ENCODE data around the gene PNPO.
A peak's percentile ranks its signal among the peaks of the same experiment; 100 is the strongest.

Gene PNPO

DNA sequence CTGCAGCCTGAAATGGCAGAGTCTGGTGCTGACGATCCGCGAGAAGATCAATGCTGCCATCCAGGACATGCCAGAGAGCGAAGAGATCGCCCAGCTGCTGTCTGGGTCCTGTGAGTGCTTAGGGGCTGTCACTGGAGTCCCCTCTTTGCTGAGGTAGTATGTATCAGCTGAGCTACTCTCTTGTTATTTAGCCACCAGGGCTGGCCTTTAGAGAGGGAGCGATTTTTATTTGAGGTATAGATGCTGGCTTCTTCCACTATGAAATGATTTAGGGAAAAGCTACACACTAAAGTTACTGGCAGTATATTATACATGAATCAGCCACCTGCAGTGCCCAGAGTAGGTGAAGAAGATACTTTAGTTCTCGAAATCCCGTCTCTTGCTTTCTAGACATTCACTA is 32.2 kb downstream of the PNPO start:
- Histone ChIP-seq H3K9me3 (ENCODE audit: insufficient read depth, low read depth, low read length) (no peaks in the 10 kb centered on the region), H3K4me3 (ENCODE audit: low read length, poor library complexity, severe bottlenecking) (peak overlapping the region; percentile 99), H2AFZ (ENCODE audit: low read length) (no peak overlapping the region), H4K20me1 (ENCODE audit: insufficient read depth, low read length, poor library complexity, severe bottlenecking) (no peaks in the 10 kb centered on the region), H3K36me3 (ENCODE audit: insufficient read depth, low read length) (peaks cover 22% of the 10 kb centered on the region; the same call in 1 of the 2 replicates), H3K4me2 (ENCODE audit: low read depth, low read length, poor library complexity, severe bottlenecking) (peak overlapping the region; percentile 80), H3F3A (ENCODE audit: low read depth) (0 out of 2 replicates have a peak, but pooled peaks cover 3% of the 10 kb centered on the region), H3K4me1 (ENCODE audit: insufficient read depth, low read length, poor library complexity, severe bottlenecking) (peaks cover 28% of the 10 kb centered on the region), H3K9me2 (replicated peaks; ENCODE audit: low read depth, low read length) (no peaks in the 10 kb centered on the region), H3K79me2 (ENCODE audit: insufficient read depth, low read length) (peaks cover 34% of the 10 kb centered on the region), H3K27me3 (ENCODE audit: insufficient read depth, low read length, poor library complexity, severe bottlenecking) (no peaks in the 10 kb centered on the region), H3K9ac (ENCODE audit: low read depth, low read length, poor library complexity, severe bottlenecking) (peak overlapping the region; percentile 95)
- TF ChIP-seq EZH2phosphoT487 (IDR thresholded peaks at IDR 0.05; ENCODE audit: borderline replicate concordance) = no peak
- TF ChIP-seq, protein P1, sequence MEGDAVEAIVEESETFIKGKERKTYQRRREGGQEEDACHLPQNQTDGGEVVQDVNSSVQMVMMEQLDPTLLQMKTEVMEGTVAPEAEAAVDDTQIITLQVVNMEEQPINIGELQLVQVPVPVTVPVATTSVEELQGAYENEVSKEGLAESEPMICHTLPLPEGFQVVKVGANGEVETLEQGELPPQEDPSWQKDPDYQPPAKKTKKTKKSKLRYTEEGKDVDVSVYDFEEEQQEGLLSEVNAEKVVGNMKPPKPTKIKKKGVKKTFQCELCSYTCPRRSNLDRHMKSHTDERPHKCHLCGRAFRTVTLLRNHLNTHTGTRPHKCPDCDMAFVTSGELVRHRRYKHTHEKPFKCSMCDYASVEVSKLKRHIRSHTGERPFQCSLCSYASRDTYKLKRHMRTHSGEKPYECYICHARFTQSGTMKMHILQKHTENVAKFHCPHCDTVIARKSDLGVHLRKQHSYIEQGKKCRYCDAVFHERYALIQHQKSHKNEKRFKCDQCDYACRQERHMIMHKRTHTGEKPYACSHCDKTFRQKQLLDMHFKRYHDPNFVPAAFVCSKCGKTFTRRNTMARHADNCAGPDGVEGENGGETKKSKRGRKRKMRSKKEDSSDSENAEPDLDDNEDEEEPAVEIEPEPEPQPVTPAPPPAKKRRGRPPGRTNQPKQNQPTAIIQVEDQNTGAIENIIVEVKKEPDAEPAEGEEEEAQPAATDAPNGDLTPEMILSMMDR (conservative IDR thresholded peaks at IDR 0.05; ENCODE audit: low read length) = no peak

DNA sequence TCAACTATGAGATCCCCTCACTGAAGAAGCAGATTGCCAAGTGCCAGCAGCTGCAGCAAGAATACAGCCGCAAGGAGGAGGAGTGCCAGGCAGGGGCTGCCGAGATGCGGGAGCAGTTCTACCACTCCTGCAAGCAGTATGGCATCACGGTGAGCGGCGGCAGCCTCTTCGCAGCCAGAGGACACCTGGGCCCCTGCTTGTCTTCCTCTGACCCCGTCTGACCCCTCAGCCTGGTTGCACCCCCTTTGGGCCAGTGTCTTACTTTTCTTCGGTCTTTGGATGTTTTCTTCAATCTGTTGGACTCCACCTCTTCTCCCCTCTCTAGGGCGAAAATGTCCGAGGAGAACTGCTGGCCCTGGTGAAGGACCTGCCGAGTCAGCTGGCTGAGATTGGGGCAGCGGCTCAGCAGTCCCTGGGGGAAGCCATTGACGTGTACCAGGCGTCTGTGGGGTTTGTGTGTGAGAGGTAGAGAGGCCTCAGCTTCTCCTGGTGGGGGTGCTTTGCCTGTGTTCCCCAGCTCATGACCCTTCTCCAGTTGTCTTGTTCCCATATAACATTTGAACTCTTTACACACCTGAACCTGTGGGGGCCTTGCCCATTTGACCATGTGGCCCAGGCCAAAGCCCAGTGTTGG is 33.9 kb downstream of the PNPO start:
- peaks cover 6% of the 10 kb centered on the region for H4K20me1 ChIP-seq (ENCODE audit: insufficient read depth, low read length, poor library complexity, severe bottlenecking)
- no peak overlapping the region for H3K9ac ChIP-seq (ENCODE audit: low read depth, low read length, poor library complexity, severe bottlenecking)
- TF ChIP-seq, protein P1 (conservative IDR thresholded peaks at IDR 0.05; ENCODE audit: low read length) = peak; percentile 33
- no peak for TF ChIP-seq EZH2phosphoT487 (IDR thresholded peaks at IDR 0.05; ENCODE audit: borderline replicate concordance)
- no peaks in the 10 kb centered on the region for H3K27me3 ChIP-seq (ENCODE audit: insufficient read depth, low read length, poor library complexity, severe bottlenecking)
- peaks cover 34% of the 10 kb centered on the region for H3K79me2 ChIP-seq (ENCODE audit: insufficient read depth, low read length)
- no peak overlapping the region for H3K4me2 ChIP-seq (ENCODE audit: low read depth, low read length, poor library complexity, severe bottlenecking)
- H3K36me3 ChIP-seq (ENCODE audit: insufficient read depth, low read length) = peaks cover 38% of the 10 kb centered on the region; the same call in 1 of the 2 replicates
- H3F3A ChIP-seq (ENCODE audit: low read depth) = 0 out of 2 replicates have a peak, but pooled peaks cover 3% of the 10 kb centered on the region
- H3K4me1 ChIP-seq (ENCODE audit: insufficient read depth, low read length, poor library complexity, severe bottlenecking) = peaks cover 24% of the 10 kb centered on the region
- H2AFZ ChIP-seq (ENCODE audit: low read length) = no peak overlapping the region
- H3K9me2 ChIP-seq (replicated peaks; ENCODE audit: low read depth, low read length) = no peaks in the 10 kb centered on the region
- no peak overlapping the region for H3K4me3 ChIP-seq (ENCODE audit: low read length, poor library complexity, severe bottlenecking)
- no peaks in the 10 kb centered on the region for H3K9me3 ChIP-seq (ENCODE audit: insufficient read depth, low read depth, low read length)

DNA sequence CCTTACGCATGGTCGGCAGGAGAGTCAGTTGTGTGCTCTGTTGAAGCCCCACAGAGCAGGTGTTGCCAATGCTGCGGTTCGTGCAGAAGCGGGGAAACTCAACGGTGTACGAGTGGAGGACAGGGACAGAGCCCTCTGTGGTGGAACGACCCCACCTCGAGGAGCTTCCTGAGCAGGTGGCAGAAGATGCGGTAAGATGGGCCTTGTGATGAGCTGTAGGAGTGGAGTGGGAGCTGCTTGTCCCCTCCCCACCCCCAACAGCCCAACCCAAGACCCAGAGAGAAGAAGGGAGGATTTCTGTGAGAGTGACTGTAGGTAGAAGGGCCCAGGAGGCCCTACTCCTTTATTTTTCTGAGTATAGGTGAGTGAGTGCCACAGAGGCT is 34.4 kb downstream of the PNPO start:
- H4K20me1 ChIP-seq (ENCODE audit: insufficient read depth, low read length, poor library complexity, severe bottlenecking) = peaks cover 6% of the 10 kb centered on the region
- H3K36me3 ChIP-seq (ENCODE audit: insufficient read depth, low read length) = peaks cover 43% of the 10 kb centered on the region; the same call in 1 of the 2 replicates
- H3K79me2 ChIP-seq (ENCODE audit: insufficient read depth, low read length) = peaks cover 34% of the 10 kb centered on the region
- H3K4me3 ChIP-seq (ENCODE audit: low read length, poor library complexity, severe bottlenecking) = no peak overlapping the region
- no peaks in the 10 kb centered on the region for H3K9me3 ChIP-seq (ENCODE audit: insufficient read depth, low read depth, low read length)
- no peak overlapping the region for H3K9ac ChIP-seq (ENCODE audit: low read depth, low read length, poor library complexity, severe bottlenecking)
- H3F3A ChIP-seq (ENCODE audit: low read depth) = 0 out of 2 replicates have a peak, but pooled peaks cover 3% of the 10 kb centered on the region
- H3K27me3 ChIP-seq (ENCODE audit: insufficient read depth, low read length, poor library complexity, severe bottlenecking) = no peaks in the 10 kb centered on the region
- H3K9me2 ChIP-seq (replicated peaks; ENCODE audit: low read depth, low read length) = no peaks in the 10 kb centered on the region
- peaks cover 27% of the 10 kb centered on the region for H3K4me1 ChIP-seq (ENCODE audit: insufficient read depth, low read length, poor library complexity, severe bottlenecking)
- no peak overlapping the region for H2AFZ ChIP-seq (ENCODE audit: low read length)
- TF ChIP-seq EZH2phosphoT487 (IDR thresholded peaks at IDR 0.05; ENCODE audit: borderline replicate concordance) = no peak
- no peak overlapping the region for H3K4me2 ChIP-seq (ENCODE audit: low read depth, low read length, poor library complexity, severe bottlenecking)

All from Loucy (cell line).